RWPE2 (cell line): Measurements from ENCODE around the gene PLSCR4.
"Not testable (repeated sequence)": the region's sequence is repeated elsewhere in the genome, so short reads cannot be mapped to it uniquely, and the experiment has no call there.

Experiments
- ATAC-seq: fragments of 200-7000 bp; cut with Tn5 transposase; 3 replicates; pipeline ENCODE4 v1.9.1; 2021; ENCODE audit warnings: low read depth
- DNase-seq: peaks from one replicate; pipeline ENCODE4 v3.0.0-alpha.2; 2020; ENCODE audit warnings: low spot score
- H3K27ac ChIP-seq: fragments of 450-650 bp; 2 replicates; pipeline ENCODE4 v1.5.1; 2017; ENCODE audit warnings: mild to moderate bottlenecking; ENCODE audit not compliant: poor library complexity, severe bottlenecking
- H3K27me3 ChIP-seq: fragments of 250-450 bp; sonication (Bioruptor Pico); 2 replicates; pipeline ENCODE4 v1.5.1; 2021; ENCODE audit warnings: mild to moderate bottlenecking, moderate library complexity; ENCODE audit not compliant: insufficient read depth, poor library complexity, severe bottlenecking
- H3K36me3 ChIP-seq: fragments of 250-450 bp; sonication (Bioruptor Pico); 2 replicates; pipeline ENCODE4 v1.5.1; 2020; ENCODE audit warnings: low read depth, mild to moderate bottlenecking, moderate library complexity
- H3K4me1 ChIP-seq: fragments of 250-450 bp; sonication (Bioruptor Pico); 2 replicates; pipeline ENCODE4 v1.5.1; 2021; ENCODE audit warnings: mild to moderate bottlenecking, moderate library complexity; ENCODE audit not compliant: insufficient read depth, poor library complexity, severe bottlenecking
- H3K4me3 ChIP-seq: fragments of 250-450 bp; sonication (Bioruptor Pico); 2 replicates; pipeline ENCODE4 v1.5.1; 2021; ENCODE audit warnings: mild to moderate bottlenecking, moderate library complexity; ENCODE audit not compliant: severe bottlenecking
- H3K9me3 ChIP-seq: fragments of 250-450 bp; sonication (Bioruptor Pico); 2 replicates; pipeline ENCODE4 v1.5.1; 2021; ENCODE audit warnings: mild to moderate bottlenecking, moderate library complexity; ENCODE audit not compliant: severe bottlenecking
- CTCF ChIP-seq: fragments of 450-650 bp; IDR thresholded peaks from one replicate; pipeline ENCODE4 v1.5.1; 2017; ENCODE audit warnings: mild to moderate bottlenecking, moderate library complexity; ENCODE audit not compliant: poor library complexity, severe bottlenecking

PLSCR4 gene

GRCh38 chr3:146259880-146260589, 9.1 kb upstream of the PLSCR4 start:
- Histone ChIP-seq H3K27ac (no peak overlapping the region), H3K36me3 (no peaks in the 10 kb centered on the region), H3K9me3 (no peaks in the 10 kb centered on the region), H3K4me3 (no peak overlapping the region), H3K4me1 (no peaks in the 10 kb centered on the region), H3K27me3 (no peaks in the 10 kb centered on the region)
- DNase-seq (no peak), ATAC-seq (no peak)
- TF ChIP-seq CTCF = no peak

GRCh38 chr3:146256851-146257486, 6.1 kb upstream of the PLSCR4 start:
- TF ChIP-seq CTCF = no peak
- no peak for DNase-seq
- no peaks in the 10 kb centered on the region for H3K27me3 ChIP-seq

GRCh38 chr3:146252445-146252844, 1.5 kb upstream of the PLSCR4 start:
- H3K27ac ChIP-seq, H3K36me3 ChIP-seq, H3K4me1 ChIP-seq, H3K4me3 ChIP-seq, H3K9me3 ChIP-seq, ATAC-seq, DNase-seq, H3K27me3 ChIP-seq: not testable (repeated sequence)

More at GRCh38 chr3:146256851-146257486, 6.1 kb upstream of the PLSCR4 start:
- Histone ChIP-seq H3K9me3 (peaks cover 2% of the 10 kb centered on the region), H3K36me3 (no peaks in the 10 kb centered on the region), H3K27ac (no peak overlapping the region), H3K4me1 (no peaks in the 10 kb centered on the region), H3K4me3 (no peak overlapping the region)
- ATAC-seq = no peak

- ATAC-seq = no peak
- TF ChIP-seq CTCF = no peak
- no peak for DNase-seq
- H3K9me3 ChIP-seq = peaks cover 2% of the 10 kb centered on the region
- H3K4me3 ChIP-seq = peak overlapping the region; percentile 89
- peaks cover 3% of the 10 kb centered on the region for H3K27me3 ChIP-seq
- no peaks in the 10 kb centered on the region for H3K36me3 ChIP-seq
- H3K4me1 ChIP-seq = peaks cover 7% of the 10 kb centered on the region
- no peak overlapping the region for H3K27ac ChIP-seq
Measured at GRCh38 chr3:146249921-146250320, 984 bp downstream of the PLSCR4 start.

- no peak for ATAC-seq
- H3K9me3 ChIP-seq = no peaks in the 10 kb centered on the region
- H3K4me3 ChIP-seq = no peak overlapping the region
- no peaks in the 10 kb centered on the region for H3K36me3 ChIP-seq
- H3K27me3 ChIP-seq = peaks cover 3% of the 10 kb centered on the region
- H3K27ac ChIP-seq = no peak overlapping the region
- DNase-seq = no peak
- H3K4me1 ChIP-seq = peaks cover 7% of the 10 kb centered on the region
- no peak for TF ChIP-seq CTCF
Measured at GRCh38 chr3:146247911-146248310, 3.0 kb downstream of the PLSCR4 start.
